Measurements from ENCODE around the gene ADIPOR1.

ADIPOR1 gene

GRCh38 chr1:202953392-202953791 is 4.7 kb downstream of the ADIPOR1 start:
- no peak overlapping the region for H2AFZ ChIP-seq
- no peaks in the 10 kb centered on the region for H3K36me3 ChIP-seq (ENCODE audit: control insufficient read depth, insufficient read depth, low read length)
- no peak overlapping the region for H3K4me3 ChIP-seq (ENCODE audit: low read depth, low read length)
- H3K27ac ChIP-seq, result no peak overlapping the region
- peaks cover 10% of the 10 kb centered on the region for H3K79me2 ChIP-seq
- no peak overlapping the region for H3K4me2 ChIP-seq (ENCODE audit: low read length)
- H3K9me3 ChIP-seq (ENCODE audit: control insufficient read depth, low read length), result no peaks in the 10 kb centered on the region
- H3K27me3 ChIP-seq (ENCODE audit: control insufficient read depth, insufficient read depth, low read length), result no peaks in the 10 kb centered on the region
- TF ChIP-seq CTCF (IDR thresholded peaks at IDR 0.05), result no peak
- H3K4me1 ChIP-seq, result no peaks in the 10 kb centered on the region
- no peak overlapping the region for H3K9ac ChIP-seq

GRCh38 chr1:202952818-202953217 is 5.3 kb downstream of the ADIPOR1 start:
- Histone ChIP-seq H3K9me3 (ENCODE audit: control insufficient read depth, low read length) (no peaks in the 10 kb centered on the region), H2AFZ (no peak overlapping the region), H3K4me2 (ENCODE audit: low read length) (no peak overlapping the region), H3K79me2 (peaks cover 9% of the 10 kb centered on the region), H3K27me3 (ENCODE audit: control insufficient read depth, insufficient read depth, low read length) (no peaks in the 10 kb centered on the region), H3K4me3 (ENCODE audit: low read depth, low read length) (no peak overlapping the region), H3K9ac (no peak overlapping the region), H3K4me1 (no peaks in the 10 kb centered on the region), H3K36me3 (ENCODE audit: control insufficient read depth, insufficient read depth, low read length) (no peaks in the 10 kb centered on the region), H3K27ac (no peak overlapping the region)
- no peak for TF ChIP-seq CTCF (IDR thresholded peaks at IDR 0.05)

GRCh38 chr1:202952099-202952498 is 6.0 kb downstream of the ADIPOR1 start:
- no peak for TF ChIP-seq CTCF (IDR thresholded peaks at IDR 0.05)
- no peaks in the 10 kb centered on the region for H3K27me3 ChIP-seq (ENCODE audit: control insufficient read depth, insufficient read depth, low read length)
- H3K36me3 ChIP-seq (ENCODE audit: control insufficient read depth, insufficient read depth, low read length), result no peaks in the 10 kb centered on the region
- no peak overlapping the region for H2AFZ ChIP-seq
- H3K4me1 ChIP-seq, result no peaks in the 10 kb centered on the region
- no peak overlapping the region for H3K27ac ChIP-seq
- no peak overlapping the region for H3K9ac ChIP-seq
- H3K79me2 ChIP-seq, result peaks cover 4% of the 10 kb centered on the region
- H3K9me3 ChIP-seq (ENCODE audit: control insufficient read depth, low read length), result no peaks in the 10 kb centered on the region
- no peak overlapping the region for H3K4me2 ChIP-seq (ENCODE audit: low read length)
- H3K4me3 ChIP-seq (ENCODE audit: low read depth, low read length), result no peak overlapping the region

GRCh38 chr1:202951437-202951836 is 6.7 kb downstream of the ADIPOR1 start:
- Histone ChIP-seq H3K9me3 (ENCODE audit: control insufficient read depth, low read length) (no peaks in the 10 kb centered on the region), H3K36me3 (ENCODE audit: control insufficient read depth, insufficient read depth, low read length) (no peaks in the 10 kb centered on the region), H3K27ac (no peak overlapping the region), H3K9ac (no peak overlapping the region), H3K4me3 (ENCODE audit: low read depth, low read length) (no peak overlapping the region), H3K79me2 (peaks cover 4% of the 10 kb centered on the region), H3K4me1 (no peaks in the 10 kb centered on the region), H2AFZ (no peak overlapping the region), H3K27me3 (ENCODE audit: control insufficient read depth, insufficient read depth, low read length) (no peaks in the 10 kb centered on the region), H3K4me2 (ENCODE audit: low read length) (no peak overlapping the region)
- no peak for TF ChIP-seq CTCF (IDR thresholded peaks at IDR 0.05)

DNA sequence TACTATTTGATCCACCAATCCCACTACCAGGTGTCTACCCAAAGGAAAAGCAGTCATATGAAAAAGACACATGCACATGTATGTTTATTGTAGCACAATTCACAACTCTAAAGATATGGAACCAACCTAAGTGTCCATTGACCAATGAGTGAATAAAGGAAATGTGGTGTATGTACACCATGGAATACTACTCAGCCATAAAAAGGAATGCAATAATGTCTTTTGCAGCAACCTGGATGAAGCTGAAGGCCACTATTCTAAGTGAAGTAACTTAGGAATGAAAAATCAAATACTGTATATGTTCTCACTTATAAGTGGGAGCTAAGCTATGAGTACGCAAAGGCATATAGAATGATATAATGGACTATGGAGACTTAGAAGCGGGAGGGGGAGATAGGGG is 12.6 kb downstream of the ADIPOR1 start:
- Histone ChIP-seq H3K9ac (no peak overlapping the region), H3K4me3 (ENCODE audit: low read depth, low read length) (no peak overlapping the region), H3K27me3 (ENCODE audit: control insufficient read depth, insufficient read depth, low read length) (no peaks in the 10 kb centered on the region), H3K79me2 (no peaks in the 10 kb centered on the region), H3K4me1 (no peaks in the 10 kb centered on the region), H3K27ac (no peak overlapping the region), H3K36me3 (ENCODE audit: control insufficient read depth, insufficient read depth, low read length) (no peaks in the 10 kb centered on the region), H3K4me2 (ENCODE audit: low read length) (no peak overlapping the region), H2AFZ (no peak overlapping the region), H3K9me3 (ENCODE audit: control insufficient read depth, low read length) (no peaks in the 10 kb centered on the region)
- no peak for TF ChIP-seq CTCF (IDR thresholded peaks at IDR 0.05)
